Ovary (tissue), 9 donors: Measurements from ENCODE around the gene ZNF839. TPM values are rescaled to one million over a fixed set of nuclear protein-coding genes. Genes with fewer than 3 reads are reported as not detected.

Experiments
- DNase-seq, 5 donors: peaks; one replicate each; pipeline ENCODE4 v3.0.0-alpha.2; 2019 to 2020
- H3K27ac ChIP-seq, 2 donors: fragments of 200-600 bp; one replicate each; pipeline versions ENCODE4 v1.5.1 to v1.8.0; 2019 to 2022
- H3K27me3 ChIP-seq: fragments of 200-600 bp; one replicate; pipeline ENCODE4 v1.8.0; 2022
- H3K36me3 ChIP-seq: fragments of 200-600 bp; sonication (generic); one replicate; pipeline ENCODE4 v1.5.1; 2019
- H3K4me1 ChIP-seq: one replicate; pipeline ENCODE4 v1.8.1; 2013; ENCODE audit warnings: mild to moderate bottlenecking, moderate library complexity; ENCODE audit not compliant: insufficient read depth
- H3K4me3 ChIP-seq: fragments of 200-600 bp; sonication (generic); one replicate; pipeline ENCODE4 v1.5.1; 2017
- H3K9me3 ChIP-seq, 2 donors: fragments of 200-600 bp in 1 of 2; sonication (generic) in 1 of 2; one replicate each; pipeline versions ENCODE4 v1.5.1 to v1.8.1; 2013 to 2019; ENCODE audit warnings: mild to moderate bottlenecking in 1 of 2, moderate library complexity in 1 of 2
- CTCF ChIP-seq, 3 donors: fragments of 450-650 bp in 2 of 3; fragments of 200-600 bp in 1 of 3; IDR thresholded peaks; one replicate each; pipeline versions ENCODE4 v1.5.1 to v1.8.0; 2016 to 2022; ENCODE audit warnings: antibody characterized with exemption in 3 of 3, mild to moderate bottlenecking in 1 of 3
- EP300 ChIP-seq: sonication (generic); formaldehyde crosslinking; IDR thresholded peaks from one replicate; pipeline ENCODE4 v1.6.1; 2017; ENCODE audit warnings: antibody characterized with exemption
- POLR2A ChIP-seq: fragments of 450-650 bp; IDR thresholded peaks from one replicate; pipeline ENCODE4 v1.6.1; 2017; ENCODE audit warnings: antibody characterized with exemption, mild to moderate bottlenecking, moderate library complexity
- WGBS, 3 donors: extraction: QIAGEN DNeasy Blood & Tissue Kit in 1 of 3; methylation state at CpG; one replicate each; pipeline versions ENCODE4 v1.1.5 to v1.1.7; 2013 to 2017; 5-methylcytosine and 5-hydroxymethylcytosine counted together
- intact Hi-C, 4 donors: fragments of 100-400 bp; cut with DNase I; formaldehyde crosslinking; loops; one replicate each; pipeline versions ENCODE4 v1.11.0 to v1.15.1; 2022 to 2023
- polyA plus RNA-seq, 2 donors: library from polyadenylated mRNA; stranded (reverse); fragments of 200-250 nt in 1 of 2; fragments of 350-450 nt in 1 of 2; fragmentation: Illumina TruSeq in 1 of 2; extraction: RNeasy Lipid Tissue Mini Kit (QIAGEN cat#74804) in 1 of 2; gene quantifications; one replicate each; pipeline ENCODE4 v1.2.3, GENCODE V29; 2013 to 2014
- total RNA-seq, 7 donors: library from RNA; depleted of rRNA in 2 of 7; stranded (reverse); fragments of >200 nt in 2 of 7; fragmentation: NEBNext Ultra II Directional in 3 of 7; extraction: Animal tissue kit (Norgen Biotek cat#: 25700) in 3 of 7; gene quantifications; one replicate each; pipeline versions ENCODE4 v1.1.0 to v1.2.4, GENCODE V29; 2016 to 2023
- donor health status: DM: no; HTN: no; CAD: no; lungs with moderate emphysema.
- donor health status: DM: no; HTN: no; CAD: no.
- donor health status: Bipolar disorder and iron deficiency.
- donor health status: DM: yes; HTN: yes; CAD: no.
- donor health status: DM: no; HTN: no; CAD: no.
- donor health status: DM: yes; HTN: yes; CAD: no.

ZNF839 gene
- total and polyA plus RNA-seq, 9 donors, result 6.4 to 14.9 (median 12.2) TPM

DNA sequence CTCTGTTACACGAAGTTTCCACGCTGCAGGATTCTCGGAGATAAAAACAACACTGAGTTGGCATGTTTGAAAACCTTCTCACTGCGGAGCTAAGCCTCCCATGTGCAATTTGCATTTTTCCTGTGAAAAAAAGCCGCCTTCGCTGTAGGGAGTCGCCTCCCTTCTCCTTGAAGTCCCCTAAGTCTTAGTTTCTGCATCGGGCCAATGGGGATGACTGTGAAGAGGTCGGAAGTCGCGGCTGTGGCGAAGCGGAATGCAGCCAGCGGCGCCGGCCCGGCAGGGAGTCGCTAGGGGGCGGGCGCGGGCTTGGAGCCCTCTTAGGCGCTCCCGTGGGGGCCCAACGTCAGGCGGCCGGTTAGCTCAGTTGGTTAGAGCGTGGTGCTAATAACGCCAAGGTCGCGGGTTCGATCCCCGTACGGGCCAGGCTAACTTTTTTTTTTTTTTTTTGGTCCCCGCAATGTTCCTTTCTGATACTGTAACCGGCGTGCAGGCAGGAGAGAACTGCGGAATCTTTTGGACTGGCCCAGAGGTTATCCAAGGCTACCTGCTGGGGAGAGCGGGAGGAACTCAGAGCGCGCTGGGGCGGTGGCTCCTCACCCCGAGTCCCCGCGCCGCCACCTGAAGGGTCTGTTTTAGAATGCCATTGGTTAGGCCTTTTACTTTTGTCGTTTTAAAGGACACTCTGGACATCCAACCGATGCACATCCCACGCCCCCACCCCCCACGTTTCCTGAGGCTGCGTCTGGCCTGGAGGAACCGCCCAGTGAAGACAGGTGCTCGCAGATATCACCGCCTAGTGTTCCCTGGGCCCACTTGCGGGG is 2.6 kb upstream of the ZNF839 start:
- Histone ChIP-seq H3K4me3 (peak overlapping the region; percentile 43), H3K4me1 (peaks cover 13% of the 10 kb centered on the region), H3K27me3 (no peaks in the 10 kb centered on the region), H3K27ac (peak overlapping the region; percentile 5 to 49), H3K9me3 (no peaks in the 10 kb centered on the region), H3K36me3 (no peaks in the 10 kb centered on the region)
- DNase-seq, result peak; percentile 83 to 93 (median 90)
- 1% methylated on average over 54 of the region's 54 CpGs for WGBS, 3 donors
- TF ChIP-seq POLR2A (no peak), CTCF (IDR thresholded peaks at IDR 0.05) (peak; percentile 93 to 94 (median 94)), EP300 (no peak)
- intact Hi-C loops, result loop anchor here in 1 of 4 donors (2.0 to 10.0 kb wide), 2 partner anchors 222 to 352 kb away; partner anchors contain the start of gene DYNC1H1

GRCh38 chr14:102317564-102318248 is 1.8 kb upstream of the ZNF839 start:
- peak overlapping the region; percentile 5 to 30 for H3K27ac ChIP-seq
- intact Hi-C loops, result loop anchor here in 1 of 4 donors (2.0 to 10.0 kb wide), 2 partner anchors 223 to 353 kb away; partner anchors contain the start of gene DYNC1H1

DNA sequence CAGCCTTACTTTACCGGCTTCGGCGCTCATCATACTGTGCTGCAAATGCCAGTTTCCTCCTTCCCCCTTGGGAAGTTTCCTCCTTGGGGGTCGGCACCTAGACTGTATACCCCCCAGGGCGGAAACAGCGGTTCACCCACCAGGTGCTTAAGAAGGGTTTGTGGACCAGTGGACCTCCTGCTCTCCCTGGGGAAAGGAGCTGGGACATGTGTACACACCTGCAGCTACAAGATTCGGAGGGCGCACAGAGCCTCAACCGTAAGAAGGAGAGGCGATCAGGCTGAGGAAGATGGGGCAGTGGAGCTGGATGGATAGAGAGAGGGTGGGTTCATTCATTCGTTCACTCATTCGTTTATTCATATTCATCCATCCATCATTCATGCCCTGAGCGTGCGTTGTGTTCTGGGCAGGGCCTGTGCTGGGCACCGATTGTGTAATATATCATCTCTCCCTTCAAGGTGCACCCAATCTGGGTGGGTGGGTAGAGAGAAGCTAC is 717 bp upstream of the ZNF839 start:
- Histone ChIP-seq H3K27me3 (no peaks in the 10 kb centered on the region), H3K27ac (peak overlapping the region; percentile 95 to 98), H3K4me3 (peak overlapping the region; percentile 56), H3K9me3 (no peaks in the 10 kb centered on the region), H3K4me1 (peaks cover 11% of the 10 kb centered on the region), H3K36me3 (no peaks in the 10 kb centered on the region)
- WGBS, 3 donors, result 56 to 62% (median 60%) methylated on average over 15 of the region's 15 CpGs
- no peak for TF ChIP-seq EP300
- TF ChIP-seq CTCF (IDR thresholded peaks at IDR 0.05), result no peak
- no peak for TF ChIP-seq POLR2A
- intact Hi-C loops, result loop anchor here in 1 of 4 donors (10.0 kb wide), 1 partner anchor 224 kb away; no protein-coding TSS in a partner anchor
- DNase-seq, result peak; percentile 42 to 51 (median 50)

More at GRCh38 chr14:102317564-102318248, 1.8 kb upstream of the ZNF839 start:
- H3K36me3 ChIP-seq, result no peaks in the 10 kb centered on the region
- peaks cover 13% of the 10 kb centered on the region for H3K4me1 ChIP-seq
- H3K9me3 ChIP-seq, result no peaks in the 10 kb centered on the region
- no peak for TF ChIP-seq EP300
- no peak for TF ChIP-seq CTCF (IDR thresholded peaks at IDR 0.05)
- no peak for TF ChIP-seq POLR2A
- 51 to 60% (median 56%) methylated on average over 12 of the region's 12 CpGs for WGBS, 3 donors
- no peaks in the 10 kb centered on the region for H3K27me3 ChIP-seq
- peak in 1 of 5 donors; percentile 32 for DNase-seq
- H3K4me3 ChIP-seq, result no peak overlapping the region

- peak; percentile 55 to 73 (median 67) for DNase-seq
- 3 to 6% (median 3%) methylated on average over 24 to 30 of the region's 30 CpGs for WGBS, 3 donors
- Histone ChIP-seq H3K27ac (peak overlapping the region; percentile 95 to 98), H3K27me3 (no peaks in the 10 kb centered on the region), H3K36me3 (no peaks in the 10 kb centered on the region), H3K4me3 (peak overlapping the region; percentile 56), H3K9me3 (no peaks in the 10 kb centered on the region), H3K4me1 (peaks cover 11% of the 10 kb centered on the region)
- intact Hi-C loops, result no loop called here
- TF ChIP-seq CTCF (IDR thresholded peaks at IDR 0.05), result no peak
- no peak for TF ChIP-seq EP300
- no peak for TF ChIP-seq POLR2A
Measured at GRCh38 chr14:102320033-102320660, 601 bp downstream of the ZNF839 start.
